ENCODE results near the gene GGTLC2.

- no peak for TF ChIP-seq CTCF (IDR thresholded peaks at IDR 0.05)
- TF ChIP-seq POLR2A (IDR thresholded peaks at IDR 0.05), result no peak
Observed at GRCh38 chr22:22598144-22598543, 46.3 kb upstream of the GGTLC2 start.

All from lower leg skin (tissue), 3 donors.